Measurements from ENCODE around the gene SLC25A17.

DNA sequence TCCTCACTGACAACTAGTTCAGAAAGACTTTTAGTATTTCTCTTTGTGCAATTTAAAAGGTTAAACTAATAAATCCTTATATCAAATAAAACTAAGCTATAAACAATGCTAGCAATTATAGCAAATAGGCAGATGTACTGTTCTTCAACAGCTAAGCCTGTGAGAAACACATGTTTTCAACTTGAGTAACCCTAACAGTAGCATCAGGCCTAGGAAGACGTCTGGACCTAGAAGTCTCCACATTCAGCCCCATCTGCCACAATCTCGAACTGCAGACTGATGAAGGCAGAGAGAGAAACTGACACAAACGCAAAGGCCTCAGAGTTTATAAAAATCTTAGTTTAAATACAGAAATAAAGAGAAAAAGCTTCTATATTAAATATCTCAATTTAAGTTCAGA, 34.8 kb upstream of the SLC25A17 start:
- TF ChIP-seq, protein P1, sequence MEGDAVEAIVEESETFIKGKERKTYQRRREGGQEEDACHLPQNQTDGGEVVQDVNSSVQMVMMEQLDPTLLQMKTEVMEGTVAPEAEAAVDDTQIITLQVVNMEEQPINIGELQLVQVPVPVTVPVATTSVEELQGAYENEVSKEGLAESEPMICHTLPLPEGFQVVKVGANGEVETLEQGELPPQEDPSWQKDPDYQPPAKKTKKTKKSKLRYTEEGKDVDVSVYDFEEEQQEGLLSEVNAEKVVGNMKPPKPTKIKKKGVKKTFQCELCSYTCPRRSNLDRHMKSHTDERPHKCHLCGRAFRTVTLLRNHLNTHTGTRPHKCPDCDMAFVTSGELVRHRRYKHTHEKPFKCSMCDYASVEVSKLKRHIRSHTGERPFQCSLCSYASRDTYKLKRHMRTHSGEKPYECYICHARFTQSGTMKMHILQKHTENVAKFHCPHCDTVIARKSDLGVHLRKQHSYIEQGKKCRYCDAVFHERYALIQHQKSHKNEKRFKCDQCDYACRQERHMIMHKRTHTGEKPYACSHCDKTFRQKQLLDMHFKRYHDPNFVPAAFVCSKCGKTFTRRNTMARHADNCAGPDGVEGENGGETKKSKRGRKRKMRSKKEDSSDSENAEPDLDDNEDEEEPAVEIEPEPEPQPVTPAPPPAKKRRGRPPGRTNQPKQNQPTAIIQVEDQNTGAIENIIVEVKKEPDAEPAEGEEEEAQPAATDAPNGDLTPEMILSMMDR (IDR thresholded peaks at IDR 0.05; ENCODE audit: borderline replicate concordance, extremely low read depth, low read length, poor library complexity, severe bottlenecking) = no peak
- TF ChIP-seq EZH2 (IDR thresholded peaks at IDR 0.05; ENCODE audit: borderline replicate concordance, low read depth, low read length, severe bottlenecking) = no peak

Data from DND-41 (cell line).